Caco-2 (cell line): ENCODE results near the gene RAB37. TPM values are rescaled to one million over a fixed set of nuclear protein-coding genes. Genes with fewer than 3 reads are reported as not detected.

Experiments used
- BruUV-seq: library from RNA; stranded (reverse); fragments of 400-500 nt; replicated peaks from 2 replicates; lab custom pipeline; 2021; lab: Mats Ljungman, UMichigan
- CTCF ChIA-PET: fragments of 300-600 bp; sonication (Branson Sonifier 250); formaldehyde crosslinking; loops from one replicate; lab custom pipeline; 2022; ENCODE audit warnings: antibody characterized with exemption; lab: Charles Lee
- POLR2A ChIA-PET: fragments of 300-600 bp; sonication (Branson Sonifier 250); formaldehyde crosslinking; loops from one replicate; lab custom pipeline; 2022; ENCODE audit warnings: antibody characterized with exemption; lab: Charles Lee
- DNase-seq, 2 experiments: peaks; one replicate each; pipeline versions ENCODE4 v3.0.0 to v3.0.0-alpha.2; 2020 to 2022
- H3K27me3 ChIP-seq: replicated peaks from 2 replicates; pipeline ENCODE4 v1.6.0; 2011; ENCODE audit warnings: low read length; ENCODE audit not compliant: control insufficient read depth, insufficient read depth
- H3K36me3 ChIP-seq: 2 replicates; pipeline ENCODE4 v1.5.1; 2011; ENCODE audit warnings: low read length; ENCODE audit not compliant: control insufficient read depth, insufficient read depth
- H3K4me1 ChIP-seq: fragments of 250-450 bp; sonication (Bioruptor Pico); 2 replicates; pipeline ENCODE4 v1.5.1; 2020; ENCODE audit warnings: mild to moderate bottlenecking
- H3K4me3 ChIP-seq: 2 replicates; pipeline ENCODE4 v1.5.1; 2011; ENCODE audit warnings: low read depth, mild to moderate bottlenecking, control low read depth, low read length
- H3K9me3 ChIP-seq: fragments of 250-450 bp; sonication (Bioruptor Pico); 2 replicates; pipeline ENCODE4 v1.5.1; 2020; ENCODE audit warnings: mild to moderate bottlenecking, moderate library complexity
- H3K27ac Mint-ChIP-seq: one replicate; pipeline ENCODE4 v1.8.0; 2022; ENCODE audit warnings: mixed read lengths; ENCODE audit not compliant: unreplicated experiment
- H3K27me3 Mint-ChIP-seq: one replicate; pipeline ENCODE4 v1.8.0; 2022; ENCODE audit warnings: mixed read lengths; ENCODE audit not compliant: insufficient read depth, unreplicated experiment
- H3K36me3 Mint-ChIP-seq: one replicate; pipeline ENCODE4 v1.8.0; 2022; ENCODE audit warnings: mild to moderate bottlenecking, mixed read lengths; ENCODE audit not compliant: insufficient read depth, unreplicated experiment
- H3K4me1 Mint-ChIP-seq: one replicate; pipeline ENCODE4 v1.8.0; 2022; ENCODE audit warnings: low read depth, mixed read lengths; ENCODE audit not compliant: unreplicated experiment
- H3K4me3 Mint-ChIP-seq: one replicate; pipeline ENCODE4 v1.8.0; 2022; ENCODE audit warnings: mild to moderate bottlenecking, moderate library complexity, mixed read lengths; ENCODE audit not compliant: unreplicated experiment
- H3K9me3 Mint-ChIP-seq: one replicate; pipeline ENCODE4 v1.8.0; 2022; ENCODE audit warnings: mixed read lengths; ENCODE audit not compliant: unreplicated experiment
- intact Hi-C: fragments of 100-400 bp; cut with micrococcal nuclease; formaldehyde crosslinking; loops from one replicate; pipeline ENCODE4 v1.10.0; 2022; ENCODE audit not compliant: unreplicated experiment
- total RNA-seq: library from RNA; stranded (reverse); gene quantifications from 2 replicates; pipeline ENCODE4 v1.2.3, GENCODE V29; 2022
- TF ChIP-seq, protein P1 (sequence below), 2 experiments: fragments of 200-600 bp in 1 of 2; IDR thresholded peaks; 1 replicate in 1 of 2; 2 replicates in 1 of 2; pipeline versions ENCODE4 v1.5.1 to v1.8.0; 2011 to 2022; ENCODE audit warnings: antibody characterized with exemption in 1 of 2, control low read depth in 1 of 2, inconsistent platforms in 1 of 2, low read depth in 1 of 2, low read length in 1 of 2, mild to moderate bottlenecking in 1 of 2, moderate library complexity in 1 of 2; ENCODE audit not compliant: insufficient read depth in 1 of 2, severe bottlenecking in 1 of 2, unreplicated experiment in 1 of 2

RAB37 gene
- total RNA-seq, 1 experiment from 2014 or later = 12.3 TPM

GRCh38 chr17:74773414-74773813 lies 36.4 kb downstream of the RAB37 start:
- Mint-ChIP-seq H3K4me1 (peaks cover 43% of the 10 kb centered on the region), H3K4me3 (peak overlapping the region; percentile 58), H3K9me3 (no peaks in the 10 kb centered on the region), H3K36me3 (peaks cover 78% of the 10 kb centered on the region), H3K27ac (peak overlapping the region; percentile 48), H3K27me3 (no peaks in the 10 kb centered on the region)
- ChIA-PET POLR2A (interaction anchor here (0.6 to 1.7 kb wide), 5 partner anchors 9 to 80 kb away, joined by 3 to 9 read pairs (median 5); no protein-coding TSS in a partner anchor), CTCF (interaction anchor here (1.3 to 4.8 kb wide), 6 partner anchors 9 to 116 kb away, joined by 6 to 24 read pairs (median 6); partner anchors contain the start of gene RAB37)
- no TSS peak for BruUV-seq
- no peak for DNase-seq
- intact Hi-C loops = no loop called here
- no peak overlapping the region for H3K4me3 ChIP-seq
- peaks cover 48% of the 10 kb centered on the region for H3K4me1 ChIP-seq
- no peaks in the 10 kb centered on the region for H3K27me3 ChIP-seq
- TF ChIP-seq, protein P1, sequence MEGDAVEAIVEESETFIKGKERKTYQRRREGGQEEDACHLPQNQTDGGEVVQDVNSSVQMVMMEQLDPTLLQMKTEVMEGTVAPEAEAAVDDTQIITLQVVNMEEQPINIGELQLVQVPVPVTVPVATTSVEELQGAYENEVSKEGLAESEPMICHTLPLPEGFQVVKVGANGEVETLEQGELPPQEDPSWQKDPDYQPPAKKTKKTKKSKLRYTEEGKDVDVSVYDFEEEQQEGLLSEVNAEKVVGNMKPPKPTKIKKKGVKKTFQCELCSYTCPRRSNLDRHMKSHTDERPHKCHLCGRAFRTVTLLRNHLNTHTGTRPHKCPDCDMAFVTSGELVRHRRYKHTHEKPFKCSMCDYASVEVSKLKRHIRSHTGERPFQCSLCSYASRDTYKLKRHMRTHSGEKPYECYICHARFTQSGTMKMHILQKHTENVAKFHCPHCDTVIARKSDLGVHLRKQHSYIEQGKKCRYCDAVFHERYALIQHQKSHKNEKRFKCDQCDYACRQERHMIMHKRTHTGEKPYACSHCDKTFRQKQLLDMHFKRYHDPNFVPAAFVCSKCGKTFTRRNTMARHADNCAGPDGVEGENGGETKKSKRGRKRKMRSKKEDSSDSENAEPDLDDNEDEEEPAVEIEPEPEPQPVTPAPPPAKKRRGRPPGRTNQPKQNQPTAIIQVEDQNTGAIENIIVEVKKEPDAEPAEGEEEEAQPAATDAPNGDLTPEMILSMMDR (IDR thresholded peaks at IDR 0.05; ENCODE audit: insufficient read depth in 1 of 2, low read depth in 1 of 2, low read length in 1 of 2, severe bottlenecking in 1 of 2, unreplicated experiment in 1 of 2) = no peak
- H3K9me3 ChIP-seq = no peaks in the 10 kb centered on the region
- H3K36me3 ChIP-seq = peaks cover 15% of the 10 kb centered on the region

- no TSS peak for BruUV-seq
- peak in 1 of 2 experiments; percentile 54 for DNase-seq
- H3K4me3 ChIP-seq = no peak overlapping the region
- H3K4me3 Mint-ChIP-seq = peak overlapping the region; percentile 58
- H3K36me3 Mint-ChIP-seq = peaks cover 73% of the 10 kb centered on the region
- ChIA-PET CTCF (interaction anchor here (1.3 to 4.8 kb wide), 6 partner anchors 10 to 117 kb away, joined by 6 to 24 read pairs (median 6); partner anchors contain the start of gene RAB37), POLR2A (interaction anchor here (0.6 to 1.7 kb wide), 5 partner anchors 10 to 79 kb away, joined by 3 to 9 read pairs (median 5); no protein-coding TSS in a partner anchor)
- H3K27me3 ChIP-seq = no peaks in the 10 kb centered on the region
- no peaks in the 10 kb centered on the region for H3K9me3 ChIP-seq
- TF ChIP-seq, protein P1 (IDR thresholded peaks at IDR 0.05; ENCODE audit: insufficient read depth in 1 of 2, low read depth in 1 of 2, low read length in 1 of 2, severe bottlenecking in 1 of 2, unreplicated experiment in 1 of 2) = no peak
- intact Hi-C loops = no loop called here
- peaks cover 48% of the 10 kb centered on the region for H3K4me1 ChIP-seq
- H3K36me3 ChIP-seq = peaks cover 13% of the 10 kb centered on the region
- H3K27ac Mint-ChIP-seq = peak overlapping the region; percentile 48
- H3K4me1 Mint-ChIP-seq = peaks cover 38% of the 10 kb centered on the region
- H3K27me3 Mint-ChIP-seq = no peaks in the 10 kb centered on the region
- H3K9me3 Mint-ChIP-seq = no peaks in the 10 kb centered on the region
These were observed 36.8 kb downstream of the RAB37 start for GRCh38 chr17:74773871-74774286.

- H3K36me3 ChIP-seq = peaks cover 12% of the 10 kb centered on the region
- POLR2A ChIA-PET = interaction anchor here (0.5 to 1.6 kb wide), 4 partner anchors 16 to 125 kb away, joined by 5 to 17 read pairs (median 8); partner anchors contain the start of gene FDXR
These were observed 38.5 kb downstream of the RAB37 start for GRCh38 chr17:74775409-74776043.

More at GRCh38 chr17:74775409-74776043, 38.5 kb downstream of the RAB37 start:
- peak overlapping the region; percentile 95 for H3K27ac Mint-ChIP-seq
- CTCF ChIA-PET = interaction anchor here (0.6 to 4.8 kb wide), 10 partner anchors 10 to 210 kb away, joined by 3 to 26 read pairs (median 11); partner anchors contain the start of gene RAB37
- TF ChIP-seq, protein P1 (IDR thresholded peaks at IDR 0.05; ENCODE audit: insufficient read depth in 1 of 2, low read depth in 1 of 2, low read length in 1 of 2, severe bottlenecking in 1 of 2, unreplicated experiment in 1 of 2) = no peak
- BruUV-seq = TSS peak; percentile 83
- no peaks in the 10 kb centered on the region for H3K9me3 Mint-ChIP-seq
- Histone ChIP-seq H3K9me3 (no peaks in the 10 kb centered on the region), H3K4me3 (peak overlapping the region; percentile 80), H3K27me3 (no peaks in the 10 kb centered on the region), H3K4me1 (peaks cover 32% of the 10 kb centered on the region)
- DNase-seq = no peak
- intact Hi-C loops = loop anchor here (2.0 kb wide), 1 partner anchor 15 kb away; no protein-coding TSS in a partner anchor
- no peaks in the 10 kb centered on the region for H3K27me3 Mint-ChIP-seq
- H3K4me1 Mint-ChIP-seq = peaks cover 28% of the 10 kb centered on the region
- H3K36me3 Mint-ChIP-seq = peaks cover 62% of the 10 kb centered on the region
- H3K4me3 Mint-ChIP-seq = peak overlapping the region; percentile 97
